ENCODE data around the gene TACC2.
"Not testable (repeated sequence)": the region's sequence is repeated elsewhere in the genome, so short reads cannot be mapped to it uniquely, and the experiment has no call there.

TACC2 gene

DNA sequence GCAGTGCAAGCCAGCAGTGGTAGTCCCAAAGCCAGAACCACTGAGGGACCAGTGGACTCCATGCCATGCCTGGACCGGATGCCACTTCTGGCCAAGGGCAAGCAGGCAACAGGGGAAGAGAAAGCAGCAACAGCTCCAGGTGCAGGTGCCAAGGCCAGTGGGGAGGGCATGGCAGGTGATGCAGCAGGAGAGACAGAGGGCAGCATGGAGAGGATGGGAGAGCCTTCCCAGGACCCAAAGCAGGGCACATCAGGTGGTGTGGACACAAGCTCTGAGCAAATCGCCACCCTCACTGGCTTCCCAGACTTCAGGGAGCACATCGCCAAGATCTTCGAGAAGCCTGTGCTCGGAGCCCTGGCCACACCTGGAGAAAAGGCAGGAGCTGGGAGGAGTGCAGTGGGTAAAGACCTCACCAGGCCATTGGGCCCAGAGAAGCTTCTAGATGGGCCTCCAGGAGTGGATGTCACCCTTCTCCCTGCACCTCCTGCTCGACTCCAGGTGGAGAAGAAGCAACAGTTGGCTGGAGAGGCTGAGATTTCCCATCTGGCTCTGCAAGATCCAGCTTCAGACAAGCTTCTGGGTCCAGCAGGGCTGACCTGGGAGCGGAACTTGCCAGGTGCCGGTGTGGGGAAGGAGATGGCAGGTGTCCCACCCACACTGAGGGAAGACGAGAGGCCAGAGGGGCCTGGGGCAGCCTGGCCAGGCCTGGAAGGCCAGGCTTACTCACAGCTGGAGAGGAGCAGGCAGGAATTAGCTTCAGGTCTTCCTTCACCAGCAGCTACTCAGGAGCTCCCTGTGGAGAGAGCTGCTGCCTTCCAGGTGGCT is 97.7 kb downstream of the TACC2 start:
- no peak for TF ChIP-seq CTCF (IDR thresholded peaks at IDR 0.05; ENCODE audit: insufficient read depth, missing control alignments)
- DNase-seq (ENCODE audit: insufficient read length, low spot score), result no peak
- no peak for FAIRE-seq

DNA sequence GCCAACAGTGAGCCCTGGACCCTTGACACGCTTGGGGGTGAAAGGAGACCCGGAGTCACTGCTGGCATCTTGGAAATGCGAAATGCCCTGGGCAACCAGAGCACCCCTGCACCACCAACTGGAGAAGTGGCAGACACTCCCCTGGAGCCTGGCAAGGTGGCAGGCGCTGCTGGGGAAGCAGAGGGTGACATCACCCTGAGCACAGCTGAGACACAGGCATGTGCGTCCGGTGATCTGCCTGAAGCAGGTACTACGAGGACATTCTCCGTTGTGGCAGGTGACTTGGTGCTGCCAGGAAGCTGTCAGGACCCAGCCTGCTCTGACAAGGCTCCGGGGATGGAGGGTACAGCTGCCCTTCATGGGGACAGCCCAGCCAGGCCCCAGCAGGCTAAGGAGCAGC is 98.5 kb downstream of the TACC2 start:
- DNase-seq (ENCODE audit: insufficient read length, low spot score) (no peak), FAIRE-seq (no peak)
- no peak for TF ChIP-seq CTCF (IDR thresholded peaks at IDR 0.05; ENCODE audit: insufficient read depth, missing control alignments)

GRCh38 chr10:122089311-122090017 is 100.5 kb downstream of the TACC2 start:
- no peak for TF ChIP-seq CTCF (IDR thresholded peaks at IDR 0.05; ENCODE audit: insufficient read depth, missing control alignments)
- no peak for DNase-seq (ENCODE audit: insufficient read length, low spot score)
- no peak for FAIRE-seq

DNA sequence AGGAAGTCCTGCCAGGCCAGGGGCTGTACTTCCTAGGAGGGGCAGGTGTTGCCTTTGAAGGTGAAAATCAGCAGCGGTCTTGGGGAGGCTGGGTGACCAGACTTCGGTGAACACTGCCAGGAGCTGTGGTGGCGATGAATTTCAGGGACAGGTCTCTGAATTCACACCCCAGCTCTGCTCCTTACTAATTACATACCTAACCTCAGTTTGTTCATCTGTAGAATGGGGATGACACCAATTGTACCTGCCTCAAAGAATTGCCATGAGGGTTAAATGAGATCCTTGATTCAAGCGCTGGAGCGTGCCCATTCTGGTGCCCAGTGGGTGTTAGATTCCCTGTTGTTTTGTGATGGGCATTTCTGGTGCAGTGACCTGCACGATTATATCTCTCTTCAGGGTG is 102.8 kb downstream of the TACC2 start:
- TF ChIP-seq CTCF (IDR thresholded peaks at IDR 0.05; ENCODE audit: insufficient read depth, missing control alignments), result no peak
- FAIRE-seq (no peak), DNase-seq (ENCODE audit: insufficient read length, low spot score) (no peak)

DNA sequence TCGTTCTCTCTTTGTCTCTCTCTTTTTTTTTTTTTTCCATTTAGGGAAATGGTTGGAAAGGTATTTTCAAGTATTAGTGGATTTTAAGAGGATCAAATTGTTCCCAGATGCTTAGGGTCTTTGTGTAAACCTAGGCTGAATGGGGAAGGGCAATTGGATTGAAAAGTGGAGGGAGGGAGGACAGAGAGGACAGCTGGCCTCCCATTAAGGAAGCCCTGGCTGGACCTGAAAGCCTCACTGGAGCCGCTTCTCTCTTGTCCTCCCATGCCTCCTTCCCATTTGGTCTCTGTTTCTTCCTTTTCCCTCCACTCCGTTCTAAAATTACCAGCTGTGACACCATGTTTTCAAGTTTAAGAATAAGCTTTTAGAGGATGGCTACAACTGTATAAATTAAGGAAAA is 104.1 kb downstream of the TACC2 start:
- DNase-seq (ENCODE audit: insufficient read length, low spot score) (no peak), FAIRE-seq (no peak)
- TF ChIP-seq CTCF (IDR thresholded peaks at IDR 0.05; ENCODE audit: insufficient read depth, missing control alignments), result no peak

- not testable (repeated sequence) for DNase-seq (ENCODE audit: insufficient read length, low spot score); FAIRE-seq
Measured at GRCh38 chr10:122096181-122096580, 107.2 kb downstream of the TACC2 start.

DNA sequence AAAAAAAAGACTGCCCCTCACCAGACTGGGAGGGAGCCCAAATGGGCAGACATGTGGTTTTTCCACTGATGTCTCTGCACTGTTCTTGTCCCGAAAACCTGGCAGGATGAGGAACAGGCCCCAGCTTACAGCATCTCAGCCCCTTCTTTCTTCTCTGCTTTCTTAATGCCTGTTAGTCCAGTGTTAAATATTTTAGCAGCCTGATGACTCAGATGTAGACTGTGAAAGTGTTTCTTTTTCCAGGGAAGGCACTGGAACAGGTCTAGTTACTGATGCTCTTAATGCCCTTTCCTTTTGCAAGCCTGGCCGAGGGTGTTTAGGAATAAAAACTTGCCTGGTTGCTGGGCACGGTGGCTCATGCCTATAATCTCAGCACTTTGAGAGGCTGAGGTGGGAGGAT is 107.7 kb downstream of the TACC2 start:
- DNase-seq (ENCODE audit: insufficient read length, low spot score) (no peak), FAIRE-seq (no peak)
- no peak for TF ChIP-seq CTCF (IDR thresholded peaks at IDR 0.05; ENCODE audit: insufficient read depth, missing control alignments)

Measured in D721Med (cell line).